D721Med (cell line): ENCODE measurements around the gene TIMM44.
"Not testable (repeated sequence)": the region's sequence is repeated elsewhere in the genome, so short reads cannot be mapped to it uniquely, and the experiment has no call there.

Source experiments
- DNase-seq: peaks from one replicate; pipeline ENCODE4 v3.0.0; 2011; ENCODE audit warnings: low spot score; ENCODE audit not compliant: insufficient read length
- FAIRE-seq: peaks from 2 replicates; lab custom pipeline; 2011; peaks lifted over from hg19 to GRCh38; lab: Jason Lieb, UNC
- CTCF ChIP-seq: IDR thresholded peaks from 2 replicates; pipeline ENCODE4 v1.5.1; 2012; ENCODE audit warnings: mild to moderate bottlenecking, control low read depth; ENCODE audit not compliant: insufficient read depth; ENCODE audit errors: missing control alignments

TIMM44 gene

GRCh38 chr19:7897292-7897691 lies 46.2 kb downstream of the TIMM44 start:
- FAIRE-seq: no peak
- no peak for TF ChIP-seq CTCF
- DNase-seq: no peak

- no peak for TF ChIP-seq CTCF
- DNase-seq (no peak), FAIRE-seq (no peak)
These were observed 47.9 kb downstream of the TIMM44 start for GRCh38 chr19:7895565-7895964.

- FAIRE-seq: no peak
- DNase-seq: peak; percentile 10
- TF ChIP-seq CTCF: no peak
These were observed 48.7 kb downstream of the TIMM44 start for GRCh38 chr19:7894612-7895309.

GRCh38 chr19:7893362-7894101 lies 49.9 kb downstream of the TIMM44 start:
- FAIRE-seq, DNase-seq: not testable (repeated sequence)

- DNase-seq: no peak
- no peak for TF ChIP-seq CTCF
- no peak for FAIRE-seq
These were observed 54.6 kb downstream of the TIMM44 start for GRCh38 chr19:7888826-7889217.

GRCh38 chr19:7888145-7888825 lies 55.2 kb downstream of the TIMM44 start, which contains the start of gene LRRC8E:
Gene LRRC8E (plus strand): TSS chr19:7888510. CDS start chr19:7895604, 7,094 bp downstream.
- DNase-seq (no peak), FAIRE-seq (no peak)
- no peak for TF ChIP-seq CTCF

GRCh38 chr19:7887408-7888144 lies 55.9 kb downstream of the TIMM44 start:
- no peak for FAIRE-seq
- no peak for TF ChIP-seq CTCF
- DNase-seq: peak; percentile 8
